Choroid plexus epithelial cell (primary cell): ENCODE data around the gene ADGB.

Experiments used
- DNase-seq: peaks from one replicate; pipeline ENCODE4 v3.0.0-alpha.2; 2010; ENCODE audit warnings: low read depth
- H3K4me3 ChIP-seq: 2 replicates; pipeline ENCODE4 v1.5.1; 2011; ENCODE audit warnings: low read depth, mild to moderate bottlenecking, control low read depth, low read length, moderate library complexity
- CTCF ChIP-seq: conservative IDR thresholded peaks from 2 replicates; pipeline ENCODE4 v1.5.1; 2011; ENCODE audit warnings: low read depth, mild to moderate bottlenecking, control low read depth, inconsistent platforms, low read length, moderate library complexity

The ADGB gene

GRCh38 chr6:146819596-146820320 lies 221.0 kb downstream of the ADGB start:
- peak; percentile 26 for DNase-seq
- no peak overlapping the region for H3K4me3 ChIP-seq
- no peak for TF ChIP-seq CTCF

- TF ChIP-seq CTCF: no peak
- H3K4me3 ChIP-seq: no peak overlapping the region
- no peak for DNase-seq
Observed at GRCh38 chr6:146827216-146827928, 228.6 kb downstream of the ADGB start.

- no peak overlapping the region for H3K4me3 ChIP-seq
- no peak for DNase-seq
- no peak for TF ChIP-seq CTCF
Observed at GRCh38 chr6:146829792-146830565, 231.2 kb downstream of the ADGB start.

GRCh38 chr6:146833157-146833556 lies 234.4 kb downstream of the ADGB start:
- DNase-seq: no peak
- no peak overlapping the region for H3K4me3 ChIP-seq
- TF ChIP-seq CTCF: no peak

- no peak overlapping the region for H3K4me3 ChIP-seq
- no peak for DNase-seq
- TF ChIP-seq CTCF: no peak
Observed at GRCh38 chr6:146840216-146840615, 241.4 kb downstream of the ADGB start.

- no peak overlapping the region for H3K4me3 ChIP-seq
- DNase-seq: no peak
- TF ChIP-seq CTCF: no peak
Observed at GRCh38 chr6:146840641-146841040, 241.9 kb downstream of the ADGB start.
